K562 (cell line): ENCODE data around the gene SELENOI. TPM values are rescaled to one million over a fixed set of nuclear protein-coding genes. Genes with fewer than 3 reads are reported as not detected.

Experiments
- CEBPG ChIP-seq, 3 experiments: fragments of 200-800 bp in 1 of 3; sonication (Bioruptor generic) in 1 of 3; sonication (generic) in 1 of 3; formaldehyde crosslinking in 1 of 3; IDR thresholded peaks in 2 of 3; conservative IDR thresholded peaks in 1 of 3; 2 replicates each; pipeline versions ENCODE4 v1.6.1 to v1.8.0; 2016 to 2022; ENCODE audit warnings: missing compliant biosample characterization in 2 of 3, missing genetic modification characterization in 2 of 3, mild to moderate bottlenecking in 1 of 3, missing genetic modification reagents in 1 of 3
- MEF2A ChIP-seq: IDR thresholded peaks from 2 replicates; pipeline ENCODE4 v1.6.1; 2011; ENCODE audit warnings: low read depth, mild to moderate bottlenecking, low read length, moderate library complexity; ENCODE audit not compliant: control insufficient read depth
- MYBL2 ChIP-seq, 2 experiments: fragments of 450-650 bp in 1 of 2; sonication (generic) in 1 of 2; formaldehyde crosslinking in 1 of 2; IDR thresholded peaks; 2 replicates each; pipeline versions ENCODE4 v1.6.1 to v1.8.1; 2017 to 2022; ENCODE audit warnings: borderline replicate concordance in 1 of 2, inconsistent platforms in 1 of 2, low read depth in 1 of 2, mild to moderate bottlenecking in 1 of 2, missing genetic modification reagents in 1 of 2, moderate library complexity in 1 of 2
- NKRF ChIP-seq: fragments of 450-650 bp; IDR thresholded peaks from 2 replicates; pipeline ENCODE4 v1.6.1; 2016; ENCODE audit warnings: borderline replicate concordance
- RBM14 ChIP-seq: fragments of 200-400 bp; formaldehyde crosslinking; IDR thresholded peaks from 2 replicates; pipeline ENCODE4 v1.6.1; 2018; ENCODE audit warnings: low read depth, mild to moderate bottlenecking, low read length, moderate library complexity, borderline replicate concordance; ENCODE audit not compliant: insufficient read depth
- SMAD3 ChIP-seq: fragments of 450-650 bp; formaldehyde crosslinking; conservative IDR thresholded peaks from 2 replicates; pipeline ENCODE4 v1.4.0; 2020; ENCODE audit warnings: mild to moderate bottlenecking
- STAT5B ChIP-seq: fragments of 250-450 bp; sonication (Bioruptor Pico); IDR thresholded peaks from 2 replicates; pipeline ENCODE4 v1.8.0; 2021; ENCODE audit warnings: mild to moderate bottlenecking, inconsistent platforms
- TCF7 ChIP-seq: sonication (generic); IDR thresholded peaks from 2 replicates; pipeline ENCODE4 v1.6.1; 2016; ENCODE audit warnings: antibody characterized with exemption, borderline replicate concordance
- TRIM24 ChIP-seq, 2 experiments: fragments of 450-650 bp; IDR thresholded peaks; 2 replicates each; pipeline ENCODE4 v1.6.1; 2016
- ZBTB49 ChIP-seq: sonication (generic); formaldehyde crosslinking; IDR thresholded peaks from 2 replicates; pipeline ENCODE4 v1.8.0; 2022; ENCODE audit warnings: missing genetic modification reagents, mild to moderate bottlenecking, borderline replicate concordance
- ZFP36 ChIP-seq: fragments of 150-350 bp; IDR thresholded peaks from 2 replicates; pipeline ENCODE4 v1.6.1; 2018; ENCODE audit warnings: low read length, low read depth; ENCODE audit not compliant: partially characterized antibody
- ZNF165 ChIP-seq: fragments of 250-450 bp; sonication (Bioruptor Pico); IDR thresholded peaks from 2 replicates; pipeline ENCODE4 v1.4.0; 2020; ENCODE audit warnings: borderline replicate concordance
- ZNF431 ChIP-seq: sonication (generic); formaldehyde crosslinking; IDR thresholded peaks from 2 replicates; pipeline ENCODE4 v1.8.0; 2022; ENCODE audit warnings: mild to moderate bottlenecking, missing genetic modification reagents
- ZNF561 ChIP-seq: fragments of 450-650 bp; formaldehyde crosslinking; conservative IDR thresholded peaks from 2 replicates; pipeline ENCODE4 v1.4.0; 2020; ENCODE audit warnings: mild to moderate bottlenecking, moderate library complexity
- ZZZ3 ChIP-seq: fragments of 450-650 bp; IDR thresholded peaks from 2 replicates; pipeline ENCODE4 v1.6.1; 2016; ENCODE audit warnings: antibody characterized with exemption, mild to moderate bottlenecking, moderate library complexity
- polyA plus RNA-seq, 8 experiments: library from polyadenylated mRNA; depleted of rRNA in 4 of 8; stranded (reverse) in 5 of 8; unstranded in 3 of 8; fragments of >200 nt; fragmentation: Nextera tagmentation in 2 of 8; fragmentation: Illumina TruSeq in 1 of 8; extraction: Ambion mirVana in 2 of 8; extraction: Trizol in 1 of 8; gene quantifications; 2 replicates each; pipeline versions ENCODE4 v1.2.1 to v1.2.3, GENCODE V29; 2011 to 2014; ENCODE audit warnings: inconsistent platforms in 1 of 8, missing spikeins in 1 of 8
- total RNA-seq, 7 experiments: library from RNA; depleted of rRNA in 6 of 7; stranded (reverse); fragments of >200 nt in 6 of 7; fragmentation: Illumina TruSeq in 2 of 7; extraction: Trizol in 2 of 7; gene quantifications; 2 replicates each; pipeline versions ENCODE4 v1.2.1 to v1.2.3, GENCODE V29; 2011 to 2021; ENCODE audit warnings: low replicate concordance in 1 of 7
- TF ChIP-seq, protein P1 (sequence below), 2 experiments: fragments of 450-650 bp in 1 of 2; IDR thresholded peaks; 2 replicates each; pipeline ENCODE4 v1.6.1; 2011 to 2017; ENCODE audit warnings: low read depth in 2 of 2, antibody characterized with exemption in 1 of 2, borderline replicate concordance in 1 of 2, low read length in 1 of 2, mild to moderate bottlenecking in 1 of 2, mixed read lengths in 1 of 2; ENCODE audit not compliant: control insufficient read depth in 1 of 2
- TF ChIP-seq, protein P2 (sequence below), 2 experiments: fragments of 200-800 bp in 1 of 2; sonication (Bioruptor generic) in 1 of 2; sonication (generic) in 1 of 2; formaldehyde crosslinking in 1 of 2; IDR thresholded peaks in 1 of 2; conservative IDR thresholded peaks in 1 of 2; 2 replicates each; pipeline versions ENCODE4 v1.5.0 to v1.6.1; 2016 to 2020; ENCODE audit warnings: missing compliant biosample characterization in 1 of 2, missing genetic modification characterization in 1 of 2, missing genetic modification reagents in 1 of 2

SELENOI gene
- total and polyA plus RNA-seq, 9 of the 15 experiments (the other 6 are each of a cell fraction or from before 2014, with no cell fraction given), result 9.6 to 46.9 (median 24.4) TPM

DNA sequence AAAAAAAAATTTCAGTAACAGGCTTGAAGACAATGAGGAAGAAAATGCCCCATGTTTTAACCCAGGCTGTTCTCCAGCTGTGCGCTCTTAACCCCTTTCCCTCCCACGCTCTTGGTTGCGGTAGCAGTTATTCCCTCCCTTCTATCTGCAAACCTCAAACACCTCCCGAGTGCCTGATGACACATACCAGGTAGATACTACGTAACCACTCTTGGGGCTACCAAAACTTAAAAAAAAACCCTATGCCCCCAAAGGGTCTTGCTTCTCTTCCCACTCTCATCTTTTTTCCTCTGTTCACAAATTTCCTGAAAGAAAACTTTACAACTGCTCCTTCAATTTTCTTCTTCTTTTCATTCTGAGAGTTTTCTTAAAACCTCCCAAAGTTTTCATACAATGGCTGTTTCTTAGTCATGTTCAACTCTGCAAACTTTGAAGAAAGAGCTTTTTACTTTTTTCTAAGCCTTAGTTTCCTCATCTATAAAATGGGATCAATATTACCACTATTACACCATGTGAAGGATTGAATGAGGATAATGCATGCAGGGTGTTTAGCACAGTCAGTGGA is 50.9 kb downstream of the SELENOI start (continued):
- TF ChIP-seq ZBTB49 (CRISPR knock-in tag) (no peak), ZFP36 (no peak), ZNF561 (CRISPR knock-in tag) (no peak), ZNF165 (no peak), ZZZ3 (no peak), RBM14 (no peak), CEBPG (CRISPR knock-in tag; IDR thresholded peaks at IDR 0.05) (no peak), CEBPG (tag; conservative IDR thresholded peaks at IDR 0.05 in 1 of 2, IDR thresholded peaks at IDR 0.05 in 1 of 2) (no peak), TCF7 (no peak), MYBL2 (IDR thresholded peaks at IDR 0.05; ENCODE audit: low read depth) (no peak; the same call in 1 of the 2 replicates), MYBL2 (CRISPR knock-in tag; IDR thresholded peaks at IDR 0.05; ENCODE audit: borderline replicate concordance) (no peak), MEF2A (no peak), SMAD3 (CRISPR knock-in tag) (no peak), ZNF431 (CRISPR knock-in tag) (no peak), STAT5B (no peak), TRIM24 (IDR thresholded peaks at IDR 0.05) (peak; percentile 44 to 46; a peak in 1 of 4 replicates), NKRF (peak; percentile 43; the same call in 1 of the 2 replicates)
- TF ChIP-seq, protein P1, sequence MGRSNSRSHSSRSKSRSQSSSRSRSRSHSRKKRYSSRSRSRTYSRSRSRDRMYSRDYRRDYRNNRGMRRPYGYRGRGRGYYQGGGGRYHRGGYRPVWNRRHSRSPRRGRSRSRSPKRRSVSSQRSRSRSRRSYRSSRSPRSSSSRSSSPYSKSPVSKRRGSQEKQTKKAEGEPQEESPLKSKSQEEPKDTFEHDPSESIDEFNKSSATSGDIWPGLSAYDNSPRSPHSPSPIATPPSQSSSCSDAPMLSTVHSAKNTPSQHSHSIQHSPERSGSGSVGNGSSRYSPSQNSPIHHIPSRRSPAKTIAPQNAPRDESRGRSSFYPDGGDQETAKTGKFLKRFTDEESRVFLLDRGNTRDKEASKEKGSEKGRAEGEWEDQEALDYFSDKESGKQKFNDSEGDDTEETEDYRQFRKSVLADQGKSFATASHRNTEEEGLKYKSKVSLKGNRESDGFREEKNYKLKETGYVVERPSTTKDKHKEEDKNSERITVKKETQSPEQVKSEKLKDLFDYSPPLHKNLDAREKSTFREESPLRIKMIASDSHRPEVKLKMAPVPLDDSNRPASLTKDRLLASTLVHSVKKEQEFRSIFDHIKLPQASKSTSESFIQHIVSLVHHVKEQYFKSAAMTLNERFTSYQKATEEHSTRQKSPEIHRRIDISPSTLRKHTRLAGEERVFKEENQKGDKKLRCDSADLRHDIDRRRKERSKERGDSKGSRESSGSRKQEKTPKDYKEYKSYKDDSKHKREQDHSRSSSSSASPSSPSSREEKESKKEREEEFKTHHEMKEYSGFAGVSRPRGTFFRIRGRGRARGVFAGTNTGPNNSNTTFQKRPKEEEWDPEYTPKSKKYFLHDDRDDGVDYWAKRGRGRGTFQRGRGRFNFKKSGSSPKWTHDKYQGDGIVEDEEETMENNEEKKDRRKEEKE (IDR thresholded peaks at IDR 0.05; ENCODE audit: borderline replicate concordance in 1 of 2, control insufficient read depth in 1 of 2, low read depth in 2 of 2, low read length in 1 of 2), result no peak
- TF ChIP-seq, protein P2, sequence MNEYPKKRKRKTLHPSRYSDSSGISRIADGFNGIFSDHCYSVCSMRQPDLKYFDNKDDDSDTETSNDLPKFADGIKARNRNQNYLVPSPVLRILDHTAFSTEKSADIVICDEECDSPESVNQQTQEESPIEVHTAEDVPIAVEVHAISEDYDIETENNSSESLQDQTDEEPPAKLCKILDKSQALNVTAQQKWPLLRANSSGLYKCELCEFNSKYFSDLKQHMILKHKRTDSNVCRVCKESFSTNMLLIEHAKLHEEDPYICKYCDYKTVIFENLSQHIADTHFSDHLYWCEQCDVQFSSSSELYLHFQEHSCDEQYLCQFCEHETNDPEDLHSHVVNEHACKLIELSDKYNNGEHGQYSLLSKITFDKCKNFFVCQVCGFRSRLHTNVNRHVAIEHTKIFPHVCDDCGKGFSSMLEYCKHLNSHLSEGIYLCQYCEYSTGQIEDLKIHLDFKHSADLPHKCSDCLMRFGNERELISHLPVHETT (CRISPR knock-in tag; conservative IDR thresholded peaks at IDR 0.05 in 1 of 2, IDR thresholded peaks at IDR 0.05 in 1 of 2), result no peak
